ENCODE measurements around the gene ST3GAL3.
"Not testable (repeated sequence)": the region's sequence is repeated elsewhere in the genome, so short reads cannot be mapped to it uniquely, and the experiment has no call there.

The ST3GAL3 gene

DNA sequence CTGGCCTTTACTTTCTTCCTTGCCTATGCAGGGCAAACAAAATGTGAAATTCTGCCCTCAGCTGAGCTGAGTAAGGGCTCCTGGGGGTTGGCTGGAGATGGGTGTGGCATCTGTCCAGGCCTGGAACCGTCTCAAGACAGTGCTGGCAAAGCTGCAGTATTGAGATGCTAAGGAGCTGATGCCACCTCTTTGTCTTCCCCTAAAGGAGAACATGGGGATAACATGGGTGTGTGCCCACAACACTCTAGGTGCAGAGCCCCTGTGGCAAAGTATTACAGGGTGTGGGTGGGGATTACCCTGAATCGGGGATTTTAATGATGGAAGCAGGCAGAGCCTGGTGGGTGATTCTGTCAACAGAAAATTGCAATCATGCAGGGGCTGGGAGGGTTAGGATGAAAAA is 2.5 kb upstream of the ST3GAL3 start:
- DNase-seq (ENCODE audit: low read depth) = no peak

- DNase-seq (ENCODE audit: low read depth) = no peak
Observed at GRCh38 chr1:43705334-43705733, 2.0 kb upstream of the ST3GAL3 start.

DNA sequence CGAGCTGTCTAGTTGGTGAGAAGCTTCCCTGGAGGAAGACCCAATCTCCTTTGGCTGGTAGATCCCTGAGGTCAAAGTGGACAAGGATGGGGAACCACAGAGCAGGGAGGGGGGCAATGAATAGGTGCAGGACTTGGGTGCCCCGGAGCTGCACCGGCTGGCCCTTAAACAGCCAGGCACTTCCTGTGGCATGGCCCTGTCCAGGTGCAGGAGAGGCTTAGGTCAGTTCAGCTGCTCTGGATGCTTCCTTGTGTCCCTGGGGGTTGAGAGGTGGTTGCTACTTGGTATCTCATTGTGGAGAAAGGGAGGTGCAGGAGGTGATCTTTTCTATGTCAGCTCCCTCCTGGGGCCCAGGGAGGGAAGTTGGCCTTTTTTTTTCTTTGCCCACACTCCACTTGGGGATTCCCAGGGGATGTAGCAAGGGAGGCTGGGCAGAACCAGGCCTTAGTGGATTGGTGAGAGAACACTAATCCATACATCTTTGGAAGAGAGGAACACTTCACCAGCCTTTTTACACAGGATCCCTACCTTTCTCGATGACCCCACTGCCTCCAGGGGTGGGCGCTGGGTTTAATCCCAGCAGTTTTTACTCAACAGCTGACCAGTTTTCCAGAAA is 1.2 kb upstream of the ST3GAL3 start:
- no peak for DNase-seq (ENCODE audit: low read depth)

GRCh38 chr1:43706598-43707189 is 642 bp upstream of the ST3GAL3 start:
- peak; percentile 1 for DNase-seq (ENCODE audit: low read depth)

- DNase-seq (ENCODE audit: low read depth) = no peak
Observed at GRCh38 chr1:43708002-43708410, 670 bp downstream of the ST3GAL3 start.

GRCh38 chr1:43711049-43711448 is 3.7 kb downstream of the ST3GAL3 start:
- no peak for DNase-seq (ENCODE audit: low read depth)

- DNase-seq (ENCODE audit: low read depth) = no peak
Observed at GRCh38 chr1:43711524-43712386, 4.4 kb downstream of the ST3GAL3 start.

DNA sequence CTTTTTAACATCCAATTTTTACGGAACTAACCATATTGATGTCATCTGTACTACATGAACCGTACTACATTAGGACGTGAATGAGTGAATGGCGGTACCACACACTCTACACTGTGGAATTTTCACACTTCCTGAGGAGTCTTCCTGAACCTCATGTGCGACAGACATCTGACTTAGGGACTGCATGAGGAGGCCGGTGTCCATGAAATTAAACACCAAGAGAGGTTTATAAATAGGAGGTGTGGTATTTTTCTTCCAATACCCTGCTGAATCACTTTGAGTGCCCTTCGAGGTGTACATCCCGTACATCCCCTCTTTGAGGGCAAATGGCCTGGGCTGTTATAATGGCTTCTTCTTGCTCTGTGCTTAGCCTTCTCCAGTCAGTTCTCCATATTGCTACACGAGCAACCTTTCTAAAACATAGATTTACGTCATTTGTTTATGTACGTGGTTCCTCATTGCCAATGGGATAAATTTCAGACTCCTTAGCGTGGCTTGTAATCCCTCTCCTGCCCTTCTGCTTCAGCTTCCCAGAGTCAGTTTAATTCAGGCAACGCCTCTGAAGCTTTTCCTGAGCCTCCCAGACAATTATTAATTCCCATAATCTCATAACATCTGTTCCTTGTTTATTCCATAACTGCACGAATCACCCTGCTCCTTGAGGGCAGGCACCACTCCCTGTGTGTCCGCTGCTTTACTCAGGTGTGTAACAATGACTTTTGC is 9.4 kb downstream of the ST3GAL3 start:
- DNase-seq (ENCODE audit: low read depth) = no peak

GRCh38 chr1:43719063-43719462 is 11.7 kb downstream of the ST3GAL3 start:
- no peak for DNase-seq (ENCODE audit: low read depth)

DNA sequence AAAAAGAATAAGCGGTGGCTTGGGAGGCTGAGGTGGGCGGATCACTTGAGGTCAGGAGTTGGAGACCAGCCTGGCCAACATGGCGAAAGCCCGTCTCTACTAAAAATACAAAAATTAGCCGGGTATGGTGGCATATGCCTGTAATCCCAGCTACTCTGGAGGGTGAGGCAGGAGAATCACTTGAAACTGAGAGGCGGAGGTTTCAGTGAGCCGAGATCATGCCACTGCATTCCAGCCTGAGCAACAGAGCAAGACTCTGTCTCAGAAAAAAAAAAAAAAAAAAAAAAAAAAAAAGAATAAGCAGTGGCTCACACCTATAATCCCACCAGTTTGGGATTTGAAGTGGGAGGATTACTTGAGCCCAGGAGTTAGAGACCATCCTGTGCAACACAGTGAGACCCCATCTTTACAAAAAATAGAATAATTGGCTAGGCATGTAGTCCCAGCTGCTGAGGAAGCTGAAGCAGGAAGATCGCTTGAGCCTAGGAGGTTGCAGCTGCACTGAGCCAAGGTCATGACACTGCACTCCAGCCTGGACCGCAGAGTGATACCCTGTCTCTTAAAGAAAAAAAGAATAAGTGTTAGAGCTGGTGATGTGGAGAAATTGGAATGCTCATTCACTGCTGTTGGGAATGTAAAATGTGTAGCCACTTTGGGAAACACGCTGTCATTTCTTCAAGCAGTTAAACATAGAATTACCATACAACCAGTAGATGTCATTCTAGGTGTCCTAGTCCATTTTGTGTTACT is 12.5 kb downstream of the ST3GAL3 start:
- not testable (repeated sequence) for DNase-seq (ENCODE audit: low read depth)

DNA sequence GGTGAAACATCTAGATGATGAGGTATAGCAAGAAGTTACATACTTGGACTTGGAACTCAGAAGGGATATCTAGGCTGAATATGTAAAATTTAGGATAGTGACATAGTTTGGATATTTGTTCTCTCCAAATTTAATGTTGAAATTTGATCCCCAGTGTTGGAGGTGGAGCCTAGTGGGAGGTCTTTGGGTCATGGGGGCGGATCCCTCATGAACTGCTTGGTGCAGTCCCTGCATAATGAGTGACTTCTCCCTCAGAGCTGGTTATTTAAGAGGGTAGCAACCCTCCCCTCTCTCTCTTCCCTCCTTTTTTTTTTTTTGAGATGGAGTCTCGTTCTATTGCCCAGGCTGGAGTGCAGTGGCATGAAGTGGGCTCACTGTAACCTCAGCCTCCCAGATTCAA is 15.5 kb downstream of the ST3GAL3 start:
- DNase-seq (ENCODE audit: low read depth) = no peak

GRCh38 chr1:43729816-43730463 is 22.6 kb downstream of the ST3GAL3 start:
- no peak for DNase-seq (ENCODE audit: low read depth)

- no peak for DNase-seq (ENCODE audit: low read depth)
Observed at GRCh38 chr1:43731867-43732531, 24.7 kb downstream of the ST3GAL3 start.

GRCh38 chr1:43736819-43737218 is 29.5 kb downstream of the ST3GAL3 start:
- no peak for DNase-seq (ENCODE audit: low read depth)

GRCh38 chr1:43742026-43742425 is 34.7 kb downstream of the ST3GAL3 start:
- no peak for DNase-seq (ENCODE audit: low read depth)

DNA sequence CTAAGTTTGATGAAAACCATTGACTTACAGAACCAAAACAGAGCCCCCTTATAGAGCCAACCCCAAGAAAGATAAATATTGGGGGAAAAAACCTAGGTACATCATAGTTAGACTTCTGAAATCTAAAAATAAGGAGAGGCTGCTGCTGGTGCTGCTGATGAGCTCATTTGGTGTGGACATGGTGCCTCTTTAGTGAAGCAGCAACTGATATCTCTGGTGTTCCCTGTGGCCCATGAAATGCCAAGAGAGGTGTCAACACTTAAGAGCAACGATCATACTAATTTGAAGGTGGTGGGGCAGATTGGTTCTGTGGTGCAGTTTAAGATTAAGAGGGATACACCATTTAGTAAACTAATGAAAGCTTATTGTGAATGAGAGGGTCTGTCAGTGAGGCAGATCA is 35.9 kb downstream of the ST3GAL3 start:
- DNase-seq (ENCODE audit: low read depth) = no peak

DNA sequence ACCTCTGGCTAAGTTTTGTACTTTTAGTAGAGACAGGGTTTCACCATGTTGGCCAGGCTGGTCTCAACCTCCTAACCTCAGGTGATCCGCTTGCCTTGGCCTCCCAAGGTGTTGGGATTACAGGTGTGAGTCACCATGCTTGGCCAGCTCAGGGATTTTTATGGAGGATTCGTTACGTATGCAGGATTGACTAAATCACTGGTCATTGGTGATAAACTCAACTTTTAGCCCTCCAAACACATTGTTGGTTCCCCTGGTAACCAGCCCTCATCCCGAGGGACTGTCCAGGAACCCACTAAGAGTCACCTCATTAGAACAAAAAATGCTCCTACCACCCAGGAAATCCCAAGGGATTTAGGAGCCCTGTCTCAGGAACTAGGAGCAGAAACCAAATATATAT is 40.4 kb downstream of the ST3GAL3 start:
- no peak for DNase-seq (ENCODE audit: low read depth)

DNA sequence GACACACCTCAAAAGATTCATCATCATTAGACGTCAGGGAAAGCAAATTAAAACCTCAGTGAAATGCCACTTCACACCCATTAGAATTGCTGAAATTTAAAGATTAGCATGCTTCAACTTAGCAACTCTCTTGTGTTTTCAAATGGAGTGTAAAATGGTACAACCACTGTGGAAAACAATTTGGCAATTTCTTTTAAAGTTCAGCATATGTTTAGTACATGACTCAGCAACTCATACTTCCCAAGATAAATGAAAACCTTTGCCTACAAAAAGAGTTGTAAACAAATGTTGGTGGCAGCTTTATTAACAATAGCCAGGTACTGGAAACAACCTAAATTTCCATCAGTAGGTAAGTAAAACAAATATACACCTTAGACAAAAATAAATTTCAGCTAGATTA is 42.7 kb downstream of the ST3GAL3 start:
- no peak for DNase-seq (ENCODE audit: low read depth)

DNA sequence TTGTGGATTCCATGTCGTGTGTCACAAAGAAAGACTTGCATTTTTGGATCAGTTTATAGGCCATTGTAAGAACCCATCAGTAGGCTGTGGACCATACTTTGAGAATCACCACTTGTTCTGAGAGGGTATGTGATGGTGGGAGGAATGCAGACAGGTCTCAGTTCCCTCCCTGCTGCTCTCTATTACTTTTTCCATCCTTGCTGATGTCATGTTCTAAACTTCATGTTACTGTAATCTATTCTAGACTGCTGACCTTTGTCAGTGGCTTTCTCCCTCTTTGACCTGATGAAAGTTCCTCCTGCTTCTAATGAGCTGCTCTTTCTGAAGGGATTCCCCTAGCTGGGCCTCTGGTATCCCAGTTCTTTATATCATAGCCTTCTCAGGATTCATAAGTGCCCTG is 46.1 kb downstream of the ST3GAL3 start:
- no peak for DNase-seq (ENCODE audit: low read depth)

- DNase-seq (ENCODE audit: low read depth) = no peak
Observed at GRCh38 chr1:43754892-43755291, 47.6 kb downstream of the ST3GAL3 start.
